Central memory CD8-positive, alpha-beta T cell (primary cell): ENCODE measurements around the gene PLXNA2.

Experiments used
- ATAC-seq: fragments of 150-1000 bp; cut with Tn5 transposase; replicated peaks from 2 replicates; pipeline ENCODE4 v1.10.0; 2022; ENCODE audit warnings: mild to moderate bottlenecking, moderate FRiP score, moderate number of reproducible peaks; ENCODE audit not compliant: poor library complexity, severe bottlenecking; ENCODE audit errors: extremely low read depth
- DNase-seq, 2 donors: peaks; one replicate each; pipeline ENCODE4 v3.0.0; 2021; ENCODE audit warnings: low spot score in 2 of 2
- H3K27ac Mint-ChIP-seq: one replicate; pipeline ENCODE4 v1.8.0; 2022; ENCODE audit warnings: low read depth, mild to moderate bottlenecking, moderate library complexity, mixed read lengths
- H3K27me3 Mint-ChIP-seq: one replicate; pipeline ENCODE4 v1.8.0; 2022; ENCODE audit warnings: mixed read lengths
- H3K36me3 Mint-ChIP-seq: one replicate; pipeline ENCODE4 v1.8.0; 2022; ENCODE audit warnings: mild to moderate bottlenecking, moderate library complexity, mixed read lengths; ENCODE audit not compliant: insufficient read depth
- H3K4me1 Mint-ChIP-seq: one replicate; pipeline ENCODE4 v1.8.0; 2022; ENCODE audit warnings: mixed read lengths
- H3K4me3 Mint-ChIP-seq: one replicate; pipeline ENCODE4 v1.8.0; 2022; ENCODE audit warnings: mild to moderate bottlenecking, moderate library complexity, mixed read lengths
- H3K9me3 Mint-ChIP-seq: one replicate; pipeline ENCODE4 v1.8.0; 2022; ENCODE audit warnings: mixed read lengths

The PLXNA2 gene

GRCh38 chr1:208182880-208183645 lies 61.1 kb downstream of the PLXNA2 start:
- H3K27ac Mint-ChIP-seq: no peak overlapping the region
- H3K4me3 Mint-ChIP-seq: no peak overlapping the region
- no peaks in the 10 kb centered on the region for H3K4me1 Mint-ChIP-seq
- H3K9me3 Mint-ChIP-seq: no peaks in the 10 kb centered on the region
- ATAC-seq (no peak), DNase-seq (no peak)
- H3K27me3 Mint-ChIP-seq: peaks cover 39% of the 10 kb centered on the region
- no peaks in the 10 kb centered on the region for H3K36me3 Mint-ChIP-seq

- DNase-seq (no peak), ATAC-seq (no peak)
- no peak overlapping the region for H3K27ac Mint-ChIP-seq
- no peaks in the 10 kb centered on the region for H3K9me3 Mint-ChIP-seq
- H3K4me1 Mint-ChIP-seq: no peaks in the 10 kb centered on the region
- H3K36me3 Mint-ChIP-seq: no peaks in the 10 kb centered on the region
- H3K4me3 Mint-ChIP-seq: no peak overlapping the region
- H3K27me3 Mint-ChIP-seq: peaks cover 34% of the 10 kb centered on the region
Measured at GRCh38 chr1:208181364-208181763, 62.8 kb downstream of the PLXNA2 start.

- Mint-ChIP-seq H3K36me3 (no peaks in the 10 kb centered on the region), H3K4me1 (no peaks in the 10 kb centered on the region), H3K9me3 (no peaks in the 10 kb centered on the region), H3K27me3 (peaks cover 25% of the 10 kb centered on the region), H3K4me3 (no peak overlapping the region), H3K27ac (no peak overlapping the region)
- ATAC-seq (no peak), DNase-seq (no peak)
Measured at GRCh38 chr1:208180421-208180820, 63.8 kb downstream of the PLXNA2 start.

- DNase-seq (no peak), ATAC-seq (no peak)
- Mint-ChIP-seq H3K9me3 (no peaks in the 10 kb centered on the region), H3K4me3 (no peak overlapping the region), H3K27me3 (peaks cover 20% of the 10 kb centered on the region), H3K4me1 (no peaks in the 10 kb centered on the region), H3K36me3 (no peaks in the 10 kb centered on the region), H3K27ac (no peak overlapping the region)
Measured at GRCh38 chr1:208179961-208180409, 64.2 kb downstream of the PLXNA2 start.

GRCh38 chr1:208179263-208179816 lies 64.8 kb downstream of the PLXNA2 start:
- Mint-ChIP-seq H3K27me3 (peaks cover 18% of the 10 kb centered on the region), H3K4me3 (no peak overlapping the region), H3K9me3 (no peaks in the 10 kb centered on the region), H3K4me1 (no peaks in the 10 kb centered on the region), H3K27ac (no peak overlapping the region), H3K36me3 (no peaks in the 10 kb centered on the region)
- ATAC-seq: no peak
- DNase-seq: no peak

GRCh38 chr1:208178091-208178529 lies 66.1 kb downstream of the PLXNA2 start:
- Mint-ChIP-seq H3K4me3 (no peak overlapping the region), H3K36me3 (no peaks in the 10 kb centered on the region), H3K27ac (no peak overlapping the region), H3K4me1 (no peaks in the 10 kb centered on the region), H3K9me3 (no peaks in the 10 kb centered on the region), H3K27me3 (peaks cover 23% of the 10 kb centered on the region)
- ATAC-seq: no peak
- DNase-seq: no peak

GRCh38 chr1:208177656-208178055 lies 66.5 kb downstream of the PLXNA2 start:
- Mint-ChIP-seq H3K4me3 (no peak overlapping the region), H3K4me1 (no peaks in the 10 kb centered on the region), H3K9me3 (no peaks in the 10 kb centered on the region), H3K27ac (no peak overlapping the region), H3K36me3 (no peaks in the 10 kb centered on the region), H3K27me3 (peaks cover 19% of the 10 kb centered on the region)
- no peak for ATAC-seq
- DNase-seq: no peak

- DNase-seq: no peak
- Mint-ChIP-seq H3K9me3 (no peaks in the 10 kb centered on the region), H3K27ac (no peak overlapping the region), H3K4me1 (no peaks in the 10 kb centered on the region), H3K4me3 (no peak overlapping the region), H3K27me3 (peaks cover 9% of the 10 kb centered on the region), H3K36me3 (no peaks in the 10 kb centered on the region)
- ATAC-seq: no peak
Measured at GRCh38 chr1:208176649-208177048, 67.5 kb downstream of the PLXNA2 start.

- no peak for ATAC-seq
- DNase-seq: no peak
- Mint-ChIP-seq H3K4me1 (no peaks in the 10 kb centered on the region), H3K27me3 (peaks cover 11% of the 10 kb centered on the region), H3K4me3 (no peak overlapping the region), H3K36me3 (no peaks in the 10 kb centered on the region), H3K27ac (no peak overlapping the region), H3K9me3 (no peaks in the 10 kb centered on the region)
Measured at GRCh38 chr1:208175508-208175895, 68.7 kb downstream of the PLXNA2 start.

- H3K27me3 Mint-ChIP-seq: peaks cover 16% of the 10 kb centered on the region
- no peak overlapping the region for H3K4me3 Mint-ChIP-seq
- no peak for DNase-seq
- H3K27ac Mint-ChIP-seq: no peak overlapping the region
- H3K4me1 Mint-ChIP-seq: no peaks in the 10 kb centered on the region
- no peaks in the 10 kb centered on the region for H3K36me3 Mint-ChIP-seq
- no peaks in the 10 kb centered on the region for H3K9me3 Mint-ChIP-seq
- no peak for ATAC-seq
Measured at GRCh38 chr1:208174731-208175507, 69.3 kb downstream of the PLXNA2 start.

GRCh38 chr1:208174200-208174599 lies 70.0 kb downstream of the PLXNA2 start:
- H3K9me3 Mint-ChIP-seq: no peaks in the 10 kb centered on the region

GRCh38 chr1:208173749-208174148 lies 70.4 kb downstream of the PLXNA2 start:
- H3K27me3 Mint-ChIP-seq: peaks cover 28% of the 10 kb centered on the region
- H3K36me3 Mint-ChIP-seq: no peaks in the 10 kb centered on the region
- H3K4me1 Mint-ChIP-seq: no peaks in the 10 kb centered on the region
- DNase-seq: no peak
- no peak overlapping the region for H3K27ac Mint-ChIP-seq
- H3K4me3 Mint-ChIP-seq: no peak overlapping the region
- no peaks in the 10 kb centered on the region for H3K9me3 Mint-ChIP-seq
- ATAC-seq: no peak

More at GRCh38 chr1:208174200-208174599, 70.0 kb downstream of the PLXNA2 start:
- no peaks in the 10 kb centered on the region for H3K36me3 Mint-ChIP-seq
- ATAC-seq (no peak), DNase-seq (no peak)
- no peak overlapping the region for H3K4me3 Mint-ChIP-seq
- no peaks in the 10 kb centered on the region for H3K4me1 Mint-ChIP-seq
- no peak overlapping the region for H3K27ac Mint-ChIP-seq
- H3K27me3 Mint-ChIP-seq: peaks cover 24% of the 10 kb centered on the region
